HG02759 (cell line): Measurements from ENCODE around the gene S100A2.
"Not testable (repeated sequence)": the region's sequence is repeated elsewhere in the genome, so short reads cannot be mapped to it uniquely, and the experiment has no call there.

Experiments used
- ATAC-seq: cut with Tn5 transposase; IDR thresholded peaks from one replicate; pipeline ENCODE4 v1.9.1; 2021; ENCODE audit warnings: mild to moderate bottlenecking, moderate library complexity; ENCODE audit not compliant: unreplicated experiment

The S100A2 gene

DNA sequence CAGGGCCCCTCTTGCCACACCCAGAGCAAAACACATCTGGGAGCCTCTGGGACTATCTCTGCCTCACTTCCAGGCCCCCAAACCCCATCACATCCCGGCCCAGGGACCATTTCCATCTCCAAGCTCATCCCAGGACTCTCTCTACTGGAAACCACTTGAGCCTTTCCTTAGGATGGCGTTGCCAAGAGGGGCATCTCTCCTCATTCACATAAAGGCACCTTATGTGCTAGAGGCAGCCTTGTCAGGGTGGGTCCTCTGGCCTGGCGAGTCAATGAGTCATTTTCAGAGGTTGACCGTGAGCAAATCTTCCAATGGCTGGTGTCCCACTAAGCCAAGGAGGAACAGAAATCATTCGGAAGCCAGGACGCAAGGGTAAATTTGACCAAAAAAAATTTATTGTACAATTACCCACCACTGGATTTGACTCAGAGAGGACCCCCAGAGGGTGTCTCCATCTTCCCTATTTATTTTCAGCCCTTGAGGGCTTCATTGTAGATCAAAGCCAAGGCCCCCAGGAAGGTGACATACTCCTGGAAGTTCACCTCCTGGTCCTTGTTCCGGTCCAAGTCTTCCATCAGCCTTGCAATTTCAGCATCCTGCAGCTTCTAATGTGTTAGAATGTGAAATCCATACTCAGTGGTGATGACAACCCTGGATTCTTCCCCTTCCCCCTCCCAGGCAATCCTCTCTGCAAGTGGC, 31.3 kb downstream of the S100A2 start:
- ATAC-seq, result no peak

DNA sequence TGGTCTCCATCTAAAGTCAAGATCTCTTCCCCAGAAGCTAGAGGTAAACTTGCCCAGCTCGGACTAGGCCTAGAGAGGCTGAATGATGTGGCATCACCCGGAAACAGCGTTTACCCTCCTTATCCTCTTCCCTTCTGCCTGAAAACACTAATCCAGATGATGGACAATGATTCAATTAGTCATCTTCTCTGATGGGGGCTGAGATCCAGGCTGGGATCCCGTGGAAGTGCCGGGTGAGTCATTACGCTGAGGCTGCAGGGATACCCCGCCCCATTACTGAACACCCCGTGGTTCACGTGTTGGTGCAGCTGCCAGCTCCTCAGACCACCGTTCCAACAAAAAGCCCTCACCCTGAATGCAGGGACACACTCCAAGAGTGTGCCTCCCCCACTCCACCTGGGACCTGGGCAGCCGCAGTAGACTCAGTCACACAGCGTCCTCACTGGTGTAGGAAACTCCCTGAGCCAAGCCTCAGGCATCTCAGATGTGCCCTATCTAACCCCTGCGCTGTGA, 31.9 kb downstream of the S100A2 start:
- ATAC-seq, result no peak

DNA sequence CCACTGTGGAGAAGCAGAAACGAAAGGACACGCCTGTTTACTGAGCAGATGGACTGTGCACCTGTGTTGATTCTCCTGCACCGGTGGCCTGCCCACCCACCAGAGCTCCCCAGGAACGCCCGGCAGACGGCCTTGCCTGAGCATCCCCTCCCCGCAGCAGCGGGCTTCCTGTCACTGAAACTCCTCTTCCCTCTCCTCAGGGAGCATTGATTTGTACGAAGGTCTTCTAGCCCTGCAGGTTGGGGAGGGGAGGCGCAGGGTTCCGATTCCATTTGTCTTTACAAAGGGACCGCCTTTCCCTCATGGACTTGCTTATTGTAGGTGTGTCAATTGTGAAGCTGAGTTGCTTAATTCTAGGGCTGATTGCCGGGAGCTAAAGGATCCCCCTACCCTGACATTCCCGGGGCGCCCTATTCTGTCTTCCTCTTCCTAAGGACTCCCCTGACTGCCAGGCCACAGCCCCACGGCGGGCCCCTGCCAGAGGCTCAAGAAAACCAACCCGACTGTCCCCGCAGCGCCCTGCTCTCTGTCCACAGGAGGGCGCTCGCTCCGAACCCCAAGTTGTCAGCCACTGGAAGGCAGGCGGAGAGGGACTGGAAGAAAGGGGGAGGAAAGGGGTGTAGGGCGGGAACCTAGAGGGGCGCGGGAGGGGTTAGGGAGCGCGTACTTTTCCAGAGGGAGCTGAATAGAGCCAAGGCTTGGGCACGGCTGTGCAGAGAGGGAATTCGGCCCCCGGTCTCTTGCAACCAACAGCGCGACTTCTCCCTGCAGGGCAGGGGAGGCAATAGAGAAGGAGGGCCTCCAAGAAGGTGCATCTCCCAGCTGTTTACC, 32.7 kb downstream of the S100A2 start:
- ATAC-seq, result no peak

DNA sequence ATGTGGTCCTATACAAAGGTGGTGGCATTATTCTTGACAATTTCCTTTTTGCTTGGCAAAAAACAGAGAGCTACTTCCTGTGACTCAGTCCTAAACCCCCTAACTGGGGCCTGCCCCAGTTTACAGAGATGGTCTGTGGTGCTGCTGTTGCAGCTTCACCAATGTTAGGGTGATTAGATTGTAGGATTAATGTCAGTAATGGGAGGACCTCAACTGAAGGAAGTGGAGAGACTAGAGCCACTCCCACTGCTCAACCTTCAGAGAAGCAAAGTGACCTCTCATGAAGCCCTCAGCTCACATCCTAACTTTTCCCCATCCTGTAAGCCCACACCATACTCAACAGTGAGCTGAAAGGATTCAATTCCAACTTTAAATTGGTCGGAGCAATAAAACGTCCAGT, 33.5 kb downstream of the S100A2 start:
- ATAC-seq, result no peak

DNA sequence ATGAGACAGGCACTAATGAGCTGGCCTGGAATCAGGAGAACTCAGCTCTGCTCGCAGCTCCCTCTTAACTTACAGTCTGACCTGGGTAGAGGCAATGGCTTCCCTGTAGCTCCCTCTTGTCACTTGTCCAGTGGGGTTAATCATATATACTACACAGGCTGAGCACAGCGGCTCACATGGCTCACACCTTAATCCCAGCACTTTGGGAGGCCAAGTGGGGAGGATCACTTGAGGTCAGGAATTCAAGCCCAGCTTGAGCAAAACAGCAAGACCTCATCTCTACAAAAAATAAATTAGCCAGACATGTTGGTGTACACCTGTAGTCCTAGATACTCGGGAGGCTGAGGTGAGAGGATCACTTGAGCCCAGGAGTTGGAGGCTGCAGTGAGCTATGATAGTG, 34.0 kb downstream of the S100A2 start:
- no peak for ATAC-seq

DNA sequence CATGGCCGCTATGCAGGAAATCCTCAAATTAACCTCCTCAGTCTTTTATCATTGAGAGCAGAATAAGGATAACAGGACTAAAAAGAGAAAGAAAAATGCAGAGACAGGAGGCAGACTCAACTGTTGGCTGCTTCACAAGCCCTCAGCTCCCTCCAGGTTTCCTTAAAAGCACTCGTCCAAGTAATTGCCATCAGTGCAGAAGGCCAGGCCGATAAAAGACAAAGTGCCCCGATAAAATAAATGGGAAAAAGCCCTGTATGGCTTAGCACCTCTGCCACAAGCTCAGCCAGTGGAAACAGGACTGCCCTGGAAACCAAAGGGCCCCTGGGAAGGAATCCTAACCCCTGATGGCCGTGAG, 38.0 kb downstream of the S100A2 start:
- no peak for ATAC-seq

DNA sequence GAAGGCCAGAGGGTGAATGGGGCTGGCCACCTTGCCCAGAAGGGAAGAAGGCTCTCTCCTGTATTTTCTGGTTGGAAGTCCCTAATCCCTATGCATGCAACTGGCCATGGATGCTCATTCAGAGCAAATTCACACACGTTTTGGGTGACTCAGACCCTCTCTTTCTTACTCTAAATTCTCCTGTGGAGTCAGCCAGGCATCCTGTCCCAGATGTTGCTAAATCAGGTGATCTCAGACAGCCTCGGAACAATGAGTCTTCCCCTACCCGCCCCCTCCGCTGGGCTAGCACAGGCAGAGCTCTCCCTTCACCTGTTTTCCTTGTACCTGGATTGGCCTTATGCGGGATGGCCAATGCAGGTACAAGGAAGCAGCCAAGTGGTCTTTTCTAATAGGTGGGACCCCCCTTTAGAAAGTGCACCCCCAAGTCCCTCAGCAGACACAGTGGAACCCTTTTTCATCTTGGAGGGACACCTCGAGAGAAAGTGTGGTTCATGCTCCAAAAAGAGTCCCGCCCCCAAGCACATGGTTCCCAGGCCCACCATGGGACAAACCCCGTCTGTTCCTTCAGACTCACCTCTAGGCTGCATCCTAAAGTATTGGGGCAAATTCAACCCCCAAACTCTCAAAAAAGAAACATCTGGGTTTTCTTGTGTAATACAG, 38.5 kb downstream of the S100A2 start:
- ATAC-seq, result no peak

DNA sequence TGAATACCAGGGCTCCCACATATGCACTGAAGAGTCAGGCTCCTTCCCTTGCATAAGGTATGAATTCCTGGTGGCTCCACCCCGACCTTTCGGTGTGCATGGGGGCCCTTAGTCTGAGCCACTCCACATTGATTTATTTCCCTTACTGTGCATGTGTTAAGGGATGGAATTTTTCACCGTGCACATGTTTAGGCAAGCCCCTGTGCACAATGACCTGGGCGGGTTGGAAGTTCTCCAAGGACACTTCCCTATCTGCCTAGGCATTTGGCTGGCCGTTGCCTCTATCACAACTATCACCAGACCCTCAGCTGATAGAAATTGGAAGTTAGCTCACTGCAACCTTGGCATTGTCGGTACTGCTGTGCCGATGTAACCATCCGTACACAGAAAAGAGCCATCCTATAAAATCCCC, 39.5 kb downstream of the S100A2 start:
- ATAC-seq, result no peak

DNA sequence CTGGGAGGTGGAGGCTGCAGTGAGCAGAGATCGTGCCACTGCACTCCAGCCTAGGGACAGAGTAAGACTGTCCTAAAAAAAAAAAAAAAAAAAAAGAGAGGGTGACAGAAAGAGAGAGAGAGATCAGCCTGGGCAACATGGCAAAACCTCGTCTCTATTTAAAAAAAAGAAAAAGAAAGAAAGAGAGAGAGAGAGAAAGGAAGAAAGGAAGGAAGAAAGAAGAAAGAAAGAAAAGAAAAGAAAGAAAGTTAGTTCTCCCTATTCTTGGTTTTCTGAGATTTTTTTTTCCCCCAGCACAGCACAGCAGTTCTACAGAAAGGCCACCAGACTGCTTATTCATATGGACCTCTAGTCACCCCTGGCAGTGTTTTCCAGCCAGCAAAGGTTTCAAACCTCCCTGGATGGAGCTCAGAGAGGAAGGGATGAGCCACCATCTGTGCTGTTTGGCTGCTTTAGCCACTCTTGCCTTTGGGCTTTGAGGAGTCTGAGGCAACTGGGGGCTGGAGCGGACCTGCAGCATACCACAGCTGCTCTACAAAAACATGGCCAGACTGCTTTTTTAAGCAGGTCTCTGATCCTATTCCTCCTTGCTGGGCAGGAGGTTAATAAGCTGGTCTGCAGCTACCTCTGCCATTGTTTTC, 40.4 kb downstream of the S100A2 start:
- no peak for ATAC-seq

DNA sequence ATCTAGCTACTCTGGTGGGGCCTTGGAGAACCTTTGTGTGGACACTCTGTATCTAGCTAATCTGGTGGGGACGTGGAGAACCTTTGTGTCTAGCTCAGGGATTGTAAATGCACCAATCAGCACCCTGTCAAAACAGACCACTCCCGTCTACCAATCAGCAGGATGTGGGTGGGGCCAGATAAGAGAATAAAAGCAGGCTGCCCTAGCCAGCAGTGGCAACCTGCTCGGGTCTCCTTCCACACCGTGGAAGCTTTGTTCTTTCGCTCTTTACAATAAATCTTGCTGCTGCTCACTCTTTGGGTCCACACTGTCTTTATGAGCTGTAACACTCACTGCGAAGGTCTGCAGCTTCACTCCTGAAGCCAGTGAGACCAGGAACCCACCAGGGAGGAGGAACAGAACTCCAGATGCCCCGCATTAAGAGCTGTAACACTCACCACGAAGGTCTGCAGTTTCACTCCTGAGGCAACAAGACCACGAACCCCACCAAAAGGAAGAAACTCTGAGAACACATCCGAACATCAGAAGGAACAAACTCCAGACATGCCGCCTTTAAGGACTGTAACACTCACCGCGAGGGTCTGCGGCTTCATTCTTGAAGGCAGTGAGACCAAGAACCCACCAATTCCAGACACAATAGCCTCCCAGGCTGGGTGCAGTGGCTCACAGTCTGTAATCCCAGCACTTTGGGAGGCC, 43.1 kb downstream of the S100A2 start:
- ATAC-seq, result not testable (repeated sequence)

DNA sequence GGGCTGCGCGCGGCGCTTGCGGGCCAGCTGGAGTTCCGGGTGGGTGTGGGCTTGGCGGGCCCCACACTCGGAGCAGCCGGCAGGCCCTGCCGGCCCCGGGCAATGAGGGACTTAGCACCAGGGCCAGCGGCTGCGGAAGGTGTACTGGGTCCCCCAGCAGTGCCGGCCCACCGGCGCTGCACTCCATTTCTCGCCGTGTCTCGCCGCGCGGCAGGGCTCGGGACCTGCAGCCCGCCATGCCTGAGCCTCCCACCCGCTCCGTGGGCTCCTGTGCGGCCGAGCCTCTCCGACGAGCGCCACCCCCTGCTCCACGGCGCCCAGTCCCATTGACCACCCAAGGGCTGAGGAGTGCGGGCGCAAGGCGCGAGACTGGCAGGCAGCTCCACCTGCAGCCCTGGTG, 43.8 kb downstream of the S100A2 start:
- not testable (repeated sequence) for ATAC-seq

DNA sequence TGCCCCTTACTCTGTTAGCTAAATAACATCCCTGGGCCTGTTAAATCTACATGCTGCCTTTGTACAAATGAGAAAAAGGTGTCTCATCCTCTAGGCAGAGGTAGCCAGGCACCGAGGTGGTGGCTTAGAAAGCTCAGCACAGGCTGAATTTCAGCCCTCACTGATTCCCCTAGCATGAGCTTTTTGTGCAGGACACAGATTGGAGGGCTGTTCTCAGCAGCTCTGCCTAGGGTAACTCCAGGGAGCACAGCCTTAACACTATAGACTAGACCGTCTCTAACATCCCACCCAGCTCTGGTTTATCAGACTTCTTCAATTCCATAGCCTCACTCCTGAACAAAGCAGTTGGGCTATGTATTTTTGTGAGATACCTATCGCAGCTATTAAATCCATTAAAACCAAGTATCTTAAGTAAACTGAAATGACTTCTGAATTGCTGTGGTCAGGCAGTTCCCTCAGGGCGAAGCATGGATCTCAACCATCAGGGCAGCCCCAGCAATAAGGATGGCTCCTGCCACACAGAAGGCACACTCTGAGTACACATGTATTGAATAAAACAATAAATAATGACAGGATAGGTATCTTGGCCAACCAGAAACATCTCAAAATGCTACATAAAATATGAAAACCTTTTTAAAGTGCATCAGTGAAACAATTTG, 44.7 kb downstream of the S100A2 start:
- ATAC-seq, result no peak

DNA sequence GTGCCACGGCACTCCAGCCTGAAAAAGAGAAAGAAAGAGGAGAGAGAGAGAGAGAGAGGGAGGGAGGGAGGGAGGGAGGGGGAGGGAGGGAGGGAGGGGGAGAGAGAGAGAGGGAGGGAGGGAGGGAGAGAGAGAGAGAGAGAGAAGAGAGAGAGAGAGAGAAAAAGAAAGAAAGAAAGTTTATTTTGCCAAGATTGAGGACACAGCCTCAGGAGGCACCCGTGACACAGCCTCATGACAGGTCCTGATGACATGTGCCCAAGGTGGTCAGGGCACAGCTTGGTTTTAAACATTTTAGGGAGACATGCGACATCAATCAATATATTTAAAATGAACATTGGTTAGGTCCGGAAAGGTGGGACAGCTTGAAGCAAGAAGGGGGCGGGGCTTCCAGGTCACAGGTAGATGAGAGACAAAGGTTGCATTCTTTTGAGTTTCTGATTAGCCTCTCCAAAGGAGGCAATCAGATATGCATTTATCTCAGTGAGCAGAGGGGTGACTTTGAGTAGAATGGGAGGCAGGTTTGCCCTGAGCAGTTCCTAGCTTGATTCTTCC, 45.4 kb downstream of the S100A2 start:
- ATAC-seq, result not testable (repeated sequence)

DNA sequence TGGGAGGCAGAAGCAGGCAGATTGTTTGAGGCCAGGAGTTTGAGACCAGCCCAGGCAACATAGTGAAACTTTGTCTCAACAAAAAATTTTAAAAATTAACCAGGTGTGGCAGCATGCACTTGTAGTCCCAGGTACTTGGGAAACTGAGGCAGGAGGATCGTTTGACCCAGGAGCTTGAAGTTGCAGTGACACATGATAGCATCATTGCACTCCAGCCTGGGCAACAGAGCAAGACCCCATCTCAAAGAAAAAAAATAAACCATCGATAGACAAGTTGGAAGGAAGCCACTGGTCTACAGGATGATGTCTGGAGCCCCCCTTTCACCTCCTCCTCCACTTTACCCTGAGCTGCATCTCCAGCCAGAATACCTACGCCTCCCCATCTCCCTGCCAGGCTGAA, 46.4 kb downstream of the S100A2 start:
- ATAC-seq, result no peak

DNA sequence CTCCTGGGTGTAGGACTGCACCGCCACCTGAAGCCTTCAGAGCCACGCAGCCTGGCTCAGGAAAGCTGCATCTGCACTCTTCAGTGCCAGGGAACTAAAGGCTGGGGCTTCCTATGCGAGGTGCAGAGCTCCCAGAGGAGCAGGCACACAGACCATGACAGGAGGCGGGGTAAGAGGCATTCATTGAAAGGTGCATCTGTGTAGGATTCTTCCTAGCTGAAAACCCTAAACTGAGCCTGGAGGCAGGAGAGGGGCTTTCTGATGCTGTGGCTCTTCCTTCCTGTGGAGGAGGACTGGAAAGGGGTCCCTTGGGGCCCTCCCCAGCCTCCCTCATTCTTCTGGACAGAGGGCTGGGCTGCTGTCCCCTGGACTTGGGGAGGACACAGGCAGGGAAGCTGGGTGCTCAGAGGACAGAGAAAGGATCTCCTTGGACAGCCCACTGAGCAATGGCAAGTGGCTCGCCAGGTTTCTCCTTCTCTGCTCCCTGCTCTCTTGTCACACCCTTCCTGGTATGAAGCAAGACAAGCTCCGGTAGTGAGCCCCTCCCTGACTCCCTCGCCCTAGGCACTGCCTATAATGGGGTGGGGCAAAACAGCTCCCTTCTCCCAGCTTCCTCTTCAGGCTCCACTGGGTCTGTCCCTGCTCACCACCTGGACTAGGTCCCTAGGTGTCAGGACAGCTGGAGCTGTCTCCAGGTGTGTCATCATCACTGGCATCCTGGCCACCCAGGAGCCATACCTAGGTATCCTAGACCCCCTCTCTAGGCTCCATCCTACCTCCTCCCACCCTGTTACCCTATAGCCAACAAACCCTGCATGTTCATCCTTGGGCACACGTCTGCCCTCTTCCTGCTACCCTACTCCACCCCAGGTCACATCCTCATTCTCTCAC, 49.9 kb downstream of the S100A2 start:
- no peak for ATAC-seq

DNA sequence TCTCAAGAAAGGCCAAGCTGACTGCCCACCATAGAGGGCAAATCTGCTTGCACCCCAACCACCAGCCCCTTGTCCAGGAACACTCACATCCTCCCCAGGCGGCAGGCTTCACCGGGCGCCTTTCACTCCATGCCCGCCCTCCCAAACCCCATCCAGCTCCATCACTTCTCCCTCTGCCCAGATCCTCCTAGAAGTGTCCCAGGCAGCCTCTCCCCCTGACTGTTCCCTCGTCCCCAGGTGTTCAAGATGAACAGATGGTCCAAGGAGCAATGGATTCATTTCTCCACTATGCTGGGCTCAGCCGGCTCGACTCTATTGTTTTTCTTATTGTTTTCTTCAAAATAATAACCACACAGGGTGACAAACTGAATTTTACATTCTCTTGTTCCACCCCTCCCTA, 52.0 kb downstream of the S100A2 start:
- no peak for ATAC-seq

DNA sequence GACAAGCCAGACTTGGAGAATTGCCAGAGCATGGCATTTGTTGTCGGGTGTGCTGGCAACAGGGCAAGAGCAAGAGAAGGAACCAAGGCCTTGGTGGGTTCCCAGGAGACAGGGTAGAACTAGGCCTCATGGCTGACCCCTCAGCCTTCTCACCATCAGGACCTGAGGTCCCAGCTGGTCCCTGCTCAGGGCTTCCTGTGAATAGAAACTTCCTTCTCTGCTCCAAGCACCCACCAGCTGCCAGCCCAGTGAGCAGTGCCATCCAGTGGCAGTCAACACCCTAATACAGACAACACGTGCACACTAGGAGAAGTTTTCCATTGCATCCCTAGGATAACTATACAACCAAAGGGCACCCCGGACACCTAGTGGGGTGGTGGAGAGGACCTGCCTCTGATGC, 52.6 kb downstream of the S100A2 start:
- no peak for ATAC-seq
